Fibroblast of lung (primary cell): ENCODE measurements around the gene CNTROB. TPM values are rescaled to one million over a fixed set of nuclear protein-coding genes. Genes with fewer than 3 reads are reported as not detected.
A peak's percentile ranks its signal among the peaks of the same experiment; 100 is the strongest.

Experiments
- DNase-seq, 2 donors: peaks; one replicate each; pipeline versions ENCODE4 v3.0.0 to v3.0.0-alpha.2; 2010; ENCODE audit warnings: low read depth in 2 of 2
- H2AFZ ChIP-seq: 2 replicates; pipeline ENCODE4 v1.5.1; 2012; ENCODE audit warnings: low read length, control low read depth, inconsistent platforms
- H3K27ac ChIP-seq: 2 replicates; pipeline ENCODE4 v1.5.1; 2011; ENCODE audit warnings: low read length, control low read depth; ENCODE audit not compliant: insufficient read depth
- H3K27me3 ChIP-seq: 2 replicates; pipeline ENCODE4 v1.5.1; 2011; ENCODE audit warnings: mild to moderate bottlenecking, low read length; ENCODE audit not compliant: control insufficient read depth, insufficient read depth
- H3K36me3 ChIP-seq: 2 replicates; pipeline ENCODE4 v1.5.1; 2011; ENCODE audit warnings: low read length; ENCODE audit not compliant: control insufficient read depth, insufficient read depth
- H3K4me1 ChIP-seq: 2 replicates; pipeline ENCODE4 v1.5.1; 2011; ENCODE audit warnings: low read length; ENCODE audit not compliant: control insufficient read depth, insufficient read depth; ENCODE audit errors: extremely low read depth
- H3K4me2 ChIP-seq: 2 replicates; pipeline ENCODE4 v1.5.1; 2011; ENCODE audit warnings: low read length, control low read depth; ENCODE audit not compliant: insufficient read depth; ENCODE audit errors: extremely low read depth
- H3K4me3 ChIP-seq, 4 experiments: fragments of 200-600 bp in 1 of 4; sonication (generic) in 1 of 4; replicated peaks in 1 of 4; 2 replicates each; pipeline ENCODE4 v1.5.1; 2011 to 2016; ENCODE audit warnings: low read length in 4 of 4, low read depth in 3 of 4, mild to moderate bottlenecking in 3 of 4, control low read depth in 2 of 4, inconsistent platforms in 1 of 4, mixed read lengths in 1 of 4; ENCODE audit not compliant: insufficient read depth in 1 of 4; ENCODE audit errors: control extremely low read depth in 1 of 4
- H3K79me2 ChIP-seq: 2 replicates; pipeline ENCODE4 v1.5.1; 2012; ENCODE audit warnings: mild to moderate bottlenecking, low read length, inconsistent platforms; ENCODE audit not compliant: control insufficient read depth, insufficient read depth
- H3K9ac ChIP-seq: 2 replicates; pipeline ENCODE4 v1.5.1; 2011; ENCODE audit warnings: mild to moderate bottlenecking, low read length, control low read depth; ENCODE audit not compliant: insufficient read depth
- H3K9me3 ChIP-seq: 2 replicates; pipeline ENCODE4 v1.5.1; 2012; ENCODE audit warnings: low read depth, low read length; ENCODE audit not compliant: control insufficient read depth, insufficient read depth
- H4K20me1 ChIP-seq: 2 replicates; pipeline ENCODE4 v1.5.1; 2011; ENCODE audit warnings: low read length; ENCODE audit not compliant: control insufficient read depth, insufficient read depth; ENCODE audit errors: extremely low read depth
- EZH2 ChIP-seq: IDR thresholded peaks from 2 replicates; pipeline ENCODE4 v1.5.1; 2012; ENCODE audit warnings: low read length, control low read depth, mild to moderate bottlenecking; ENCODE audit errors: missing control alignments
- polyA plus RNA-seq, 2 donors: library from polyadenylated mRNA; depleted of rRNA in 1 of 2; stranded (reverse) in 1 of 2; unstranded in 1 of 2; fragments of >200 nt; gene quantifications; 2 replicates each; pipeline ENCODE4 v1.2.1, GENCODE V29; 2011 to 2012; ENCODE audit warnings: missing spikeins in 1 of 2
- total RNA-seq: library from RNA; depleted of rRNA; stranded (reverse); fragments of >200 nt; gene quantifications from 2 replicates; pipeline ENCODE4 v1.2.1, GENCODE V29; 2014
- TF ChIP-seq, protein P1 (sequence below), 2 donors: IDR thresholded peaks in 1 of 2; conservative IDR thresholded peaks in 1 of 2; 1 replicate in 1 of 2; 2 replicates in 1 of 2; pipeline ENCODE4 v1.5.1; 2011 to 2012; ENCODE audit warnings: low read length in 2 of 2, control low read depth in 1 of 2, inconsistent platforms in 1 of 2, low read depth in 1 of 2, mild to moderate bottlenecking in 1 of 2

CNTROB gene
- total and polyA plus RNA-seq, 2 donors (not counting 1 experiment from before 2014, with no cell fraction given), result 12.6 to 17.2 TPM

DNA sequence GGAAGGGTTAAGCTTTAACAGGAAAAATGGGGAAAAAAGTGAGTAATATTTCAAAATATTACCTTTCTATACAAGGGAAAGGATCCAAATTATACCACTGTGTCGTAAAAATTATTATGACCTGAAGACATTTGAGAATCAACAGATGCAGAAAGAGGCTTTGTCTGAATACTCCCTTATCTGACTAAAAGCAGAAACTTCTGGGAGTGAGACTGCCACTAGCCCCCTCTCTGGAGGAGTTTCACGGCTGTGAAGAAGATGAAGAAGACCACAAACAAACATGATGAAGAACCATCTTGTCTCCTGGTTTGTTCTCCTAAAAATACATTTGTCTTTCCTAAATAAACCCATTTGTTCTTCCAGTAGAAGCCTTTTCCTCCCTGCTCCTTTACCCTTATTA lies 29.4 kb downstream of the CNTROB start:
- TF ChIP-seq, protein P1, sequence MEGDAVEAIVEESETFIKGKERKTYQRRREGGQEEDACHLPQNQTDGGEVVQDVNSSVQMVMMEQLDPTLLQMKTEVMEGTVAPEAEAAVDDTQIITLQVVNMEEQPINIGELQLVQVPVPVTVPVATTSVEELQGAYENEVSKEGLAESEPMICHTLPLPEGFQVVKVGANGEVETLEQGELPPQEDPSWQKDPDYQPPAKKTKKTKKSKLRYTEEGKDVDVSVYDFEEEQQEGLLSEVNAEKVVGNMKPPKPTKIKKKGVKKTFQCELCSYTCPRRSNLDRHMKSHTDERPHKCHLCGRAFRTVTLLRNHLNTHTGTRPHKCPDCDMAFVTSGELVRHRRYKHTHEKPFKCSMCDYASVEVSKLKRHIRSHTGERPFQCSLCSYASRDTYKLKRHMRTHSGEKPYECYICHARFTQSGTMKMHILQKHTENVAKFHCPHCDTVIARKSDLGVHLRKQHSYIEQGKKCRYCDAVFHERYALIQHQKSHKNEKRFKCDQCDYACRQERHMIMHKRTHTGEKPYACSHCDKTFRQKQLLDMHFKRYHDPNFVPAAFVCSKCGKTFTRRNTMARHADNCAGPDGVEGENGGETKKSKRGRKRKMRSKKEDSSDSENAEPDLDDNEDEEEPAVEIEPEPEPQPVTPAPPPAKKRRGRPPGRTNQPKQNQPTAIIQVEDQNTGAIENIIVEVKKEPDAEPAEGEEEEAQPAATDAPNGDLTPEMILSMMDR (conservative IDR thresholded peaks at IDR 0.05 in 1 of 2, IDR thresholded peaks at IDR 0.05 in 1 of 2; ENCODE audit: low read depth in 1 of 2, low read length in 2 of 2), result no peak
- TF ChIP-seq EZH2, result no peak
- no peak overlapping the region for H3K27ac ChIP-seq
- H3K9me3 ChIP-seq, result no peaks in the 10 kb centered on the region
- H3K79me2 ChIP-seq, result no peaks in the 10 kb centered on the region
- no peaks in the 10 kb centered on the region for H3K36me3 ChIP-seq
- no peaks in the 10 kb centered on the region for H3K4me1 ChIP-seq
- no peak overlapping the region for H3K4me2 ChIP-seq
- H3K4me3 ChIP-seq, result no peak overlapping the region
- H3K27me3 ChIP-seq, result no peaks in the 10 kb centered on the region
- no peak overlapping the region for H2AFZ ChIP-seq
- H3K9ac ChIP-seq, result no peak overlapping the region
- H4K20me1 ChIP-seq, result no peaks in the 10 kb centered on the region
- no peak for DNase-seq

DNA sequence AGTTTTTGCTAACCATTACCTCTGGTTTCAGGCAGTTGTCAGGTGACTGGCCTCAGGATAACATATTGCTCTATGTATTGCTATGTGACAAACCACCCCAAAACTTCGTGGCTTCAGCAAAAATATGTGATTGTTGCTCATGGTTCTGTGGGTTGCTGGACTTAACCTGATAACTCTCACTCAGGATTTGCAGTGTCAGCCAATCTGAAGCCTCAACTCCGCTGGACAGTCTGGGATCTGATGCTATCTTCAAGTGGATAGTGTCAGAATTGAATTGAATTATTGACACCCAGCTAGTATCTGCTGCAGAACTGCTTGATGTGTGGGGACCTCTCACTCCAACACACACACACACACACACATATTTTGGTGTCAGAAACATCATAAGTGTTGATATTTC lies 35.7 kb downstream of the CNTROB start:
- H2AFZ ChIP-seq, result no peak overlapping the region

GRCh38 chr17:7969433-7969832 lies 37.4 kb downstream of the CNTROB start:
- Histone ChIP-seq H3K9ac (no peak overlapping the region), H3K36me3 (no peaks in the 10 kb centered on the region), H3K4me2 (no peak overlapping the region), H3K27ac (no peak overlapping the region), H3K4me3 (no peak overlapping the region), H4K20me1 (no peaks in the 10 kb centered on the region), H3K27me3 (no peaks in the 10 kb centered on the region), H3K9me3 (no peaks in the 10 kb centered on the region), H3K79me2 (no peaks in the 10 kb centered on the region), H2AFZ (no peak overlapping the region), H3K4me1 (no peaks in the 10 kb centered on the region)
- no peak for TF ChIP-seq EZH2
- TF ChIP-seq, protein P1 (conservative IDR thresholded peaks at IDR 0.05 in 1 of 2, IDR thresholded peaks at IDR 0.05 in 1 of 2; ENCODE audit: low read depth in 1 of 2, low read length in 2 of 2), result no peak
- DNase-seq, result peak in 1 of 2 donors; percentile 37

More for the DNA sequence above, 35.7 kb downstream of the CNTROB start:
- Histone ChIP-seq H3K27me3 (no peaks in the 10 kb centered on the region), H3K4me1 (no peaks in the 10 kb centered on the region), H3K9ac (no peak overlapping the region), H3K36me3 (no peaks in the 10 kb centered on the region), H4K20me1 (no peaks in the 10 kb centered on the region), H3K4me2 (no peak overlapping the region), H3K27ac (no peak overlapping the region), H3K4me3 (no peak overlapping the region), H3K9me3 (no peaks in the 10 kb centered on the region), H3K79me2 (no peaks in the 10 kb centered on the region)
- no peak for TF ChIP-seq EZH2
- TF ChIP-seq, protein P1 (conservative IDR thresholded peaks at IDR 0.05 in 1 of 2, IDR thresholded peaks at IDR 0.05 in 1 of 2; ENCODE audit: low read depth in 1 of 2, low read length in 2 of 2), result no peak
- no peak for DNase-seq
